ENCODE results near the gene ZFR2.

ZFR2 gene

GRCh38 chr19:3809881-3810707 lies 58.7 kb downstream of the ZFR2 start:
- H2BK15ac ChIP-seq (ENCODE audit: low read depth, poor library complexity, severe bottlenecking): no peak overlapping the region
- no peak overlapping the region for H3K4ac ChIP-seq (ENCODE audit: low read depth in 1 of 2, low read length in 2 of 2)
- WGBS: 84% methylated on average over 16 of the region's 26 CpGs

GRCh38 chr19:3808420-3809143 lies 60.3 kb downstream of the ZFR2 start:
- Histone ChIP-seq H3K9me3 (ENCODE audit: control insufficient read depth, low read length) (no peaks in the 10 kb centered on the region), H2AK5ac (ENCODE audit: low read length, severe bottlenecking) (no peak overlapping the region), H3K23ac (ENCODE audit: low read length in 2 of 2) (no peak overlapping the region), H3K79me1 (replicated peaks; ENCODE audit: low read length, poor library complexity, severe bottlenecking) (no peaks in the 10 kb centered on the region), H2BK120ac (ENCODE audit: low read depth, low read length) (no peak overlapping the region), H3K36me3 (ENCODE audit: control insufficient read depth in 1 of 2, insufficient read depth in 2 of 2, low read depth in 1 of 2, low read length in 2 of 2) (peaks cover 0 to 4% of the 10 kb centered on the region in 2 experiments), H3K27me3 (ENCODE audit: control insufficient read depth in 1 of 2, insufficient read depth in 1 of 2, low read length in 2 of 2) (peaks cover 2 to 32% of the 10 kb centered on the region in 2 experiments), H2BK12ac (ENCODE audit: low read length in 2 of 2) (no peak overlapping the region), H3K27ac (ENCODE audit: low read length, poor library complexity, severe bottlenecking) (no peak overlapping the region), H3K9ac (ENCODE audit: low read length) (no peak overlapping the region), H2BK5ac (ENCODE audit: low read depth, low read length, poor library complexity, severe bottlenecking) (no peak overlapping the region), H2AFZ (ENCODE audit: low read depth, low read length) (no peak overlapping the region), H3K4me3 (ENCODE audit: insufficient read depth in 1 of 2, low read depth in 1 of 2, low read length in 2 of 2) (no peak overlapping the region), H3K14ac (ENCODE audit: low read length in 2 of 2) (no peak overlapping the region), H3K4ac (ENCODE audit: low read depth in 1 of 2, low read length in 2 of 2) (no peak overlapping the region), H2BK15ac (ENCODE audit: low read depth, poor library complexity, severe bottlenecking) (no peak overlapping the region), H3K4me1 (ENCODE audit: control insufficient read depth, insufficient read depth, low read depth, low read length) (peaks cover 4% of the 10 kb centered on the region), H3K18ac (ENCODE audit: low read depth in 1 of 2, low read length in 2 of 2) (no peak overlapping the region), H3K4me2 (ENCODE audit: low read length, poor library complexity, severe bottlenecking) (no peak overlapping the region), H4K8ac (ENCODE audit: low read length) (no peak overlapping the region), H4K91ac (ENCODE audit: low read length) (no peak overlapping the region)
- WGBS: 91% methylated on average over 33 of the region's 33 CpGs
- no peak for DNase-seq

More at GRCh38 chr19:3809881-3810707, 58.7 kb downstream of the ZFR2 start:
- H2BK5ac ChIP-seq (ENCODE audit: low read depth, low read length, poor library complexity, severe bottlenecking): no peak overlapping the region
- no peaks in the 10 kb centered on the region for H3K79me1 ChIP-seq (replicated peaks; ENCODE audit: low read length, poor library complexity, severe bottlenecking)
- no peak overlapping the region for H3K27ac ChIP-seq (ENCODE audit: low read length, poor library complexity, severe bottlenecking)
- no peak overlapping the region for H3K4me2 ChIP-seq (ENCODE audit: low read length, poor library complexity, severe bottlenecking)
- no peak overlapping the region for H2BK120ac ChIP-seq (ENCODE audit: low read depth, low read length)
- no peak overlapping the region for H3K4me3 ChIP-seq (ENCODE audit: insufficient read depth in 1 of 2, low read depth in 1 of 2, low read length in 2 of 2)
- peaks cover 0 to 27% of the 10 kb centered on the region in 2 experiments for H3K27me3 ChIP-seq (ENCODE audit: control insufficient read depth in 1 of 2, insufficient read depth in 1 of 2, low read length in 2 of 2)
- H2AFZ ChIP-seq (ENCODE audit: low read depth, low read length): no peak overlapping the region
- no peaks in the 10 kb centered on the region for H3K9me3 ChIP-seq (ENCODE audit: control insufficient read depth, low read length)
- no peak overlapping the region for H3K18ac ChIP-seq (ENCODE audit: low read depth in 1 of 2, low read length in 2 of 2)
- H3K4me1 ChIP-seq (ENCODE audit: control insufficient read depth, insufficient read depth, low read depth, low read length): peaks cover 4% of the 10 kb centered on the region
- no peak overlapping the region for H2BK12ac ChIP-seq (ENCODE audit: low read length in 2 of 2)
- peaks cover 0 to 4% of the 10 kb centered on the region in 2 experiments for H3K36me3 ChIP-seq (ENCODE audit: control insufficient read depth in 1 of 2, insufficient read depth in 2 of 2, low read depth in 1 of 2, low read length in 2 of 2)
- no peak overlapping the region for H4K91ac ChIP-seq (ENCODE audit: low read length)
- H4K8ac ChIP-seq (ENCODE audit: low read length): no peak overlapping the region
- H3K23ac ChIP-seq (ENCODE audit: low read length in 2 of 2): no peak overlapping the region
- no peak overlapping the region for H3K14ac ChIP-seq (ENCODE audit: low read length in 2 of 2)
- no peak for DNase-seq
- no peak overlapping the region for H2AK5ac ChIP-seq (ENCODE audit: low read length, severe bottlenecking)
- no peak overlapping the region for H3K9ac ChIP-seq (ENCODE audit: low read length)

GRCh38 chr19:3807574-3808354 lies 61.1 kb downstream of the ZFR2 start:
- Histone ChIP-seq H3K9me3 (ENCODE audit: control insufficient read depth, low read length) (no peaks in the 10 kb centered on the region), H2AK5ac (ENCODE audit: low read length, severe bottlenecking) (no peak overlapping the region), H3K27ac (ENCODE audit: low read length, poor library complexity, severe bottlenecking) (no peak overlapping the region), H4K8ac (ENCODE audit: low read length) (no peak overlapping the region), H3K79me1 (replicated peaks; ENCODE audit: low read length, poor library complexity, severe bottlenecking) (no peaks in the 10 kb centered on the region), H2BK15ac (ENCODE audit: low read depth, poor library complexity, severe bottlenecking) (no peak overlapping the region), H4K91ac (ENCODE audit: low read length) (peak overlapping the region; percentile 40), H3K14ac (ENCODE audit: low read length in 2 of 2) (peak overlapping the region in 1 of 2 experiments; percentile 50), H2BK120ac (ENCODE audit: low read depth, low read length) (no peak overlapping the region), H3K4me3 (ENCODE audit: insufficient read depth in 1 of 2, low read depth in 1 of 2, low read length in 2 of 2) (no peak overlapping the region), H3K27me3 (ENCODE audit: control insufficient read depth in 1 of 2, insufficient read depth in 1 of 2, low read length in 2 of 2) (peaks cover 10 to 34% of the 10 kb centered on the region in 2 experiments), H3K4me1 (ENCODE audit: control insufficient read depth, insufficient read depth, low read depth, low read length) (peaks cover 4% of the 10 kb centered on the region), H2AFZ (ENCODE audit: low read depth, low read length) (no peak overlapping the region), H2BK5ac (ENCODE audit: low read depth, low read length, poor library complexity, severe bottlenecking) (no peak overlapping the region), H3K23ac (ENCODE audit: low read length in 2 of 2) (no peak overlapping the region), H3K4ac (ENCODE audit: low read depth in 1 of 2, low read length in 2 of 2) (no peak overlapping the region), H2BK12ac (ENCODE audit: low read length in 2 of 2) (no peak overlapping the region), H3K4me2 (ENCODE audit: low read length, poor library complexity, severe bottlenecking) (no peak overlapping the region), H3K9ac (ENCODE audit: low read length) (no peak overlapping the region), H3K36me3 (ENCODE audit: control insufficient read depth in 1 of 2, insufficient read depth in 2 of 2, low read depth in 1 of 2, low read length in 2 of 2) (peaks cover 0 to 4% of the 10 kb centered on the region in 2 experiments), H3K18ac (ENCODE audit: low read depth in 1 of 2, low read length in 2 of 2) (no peak overlapping the region)
- WGBS: 94% methylated on average over 35 of the region's 35 CpGs
- DNase-seq: no peak

- no peak overlapping the region for H2BK5ac ChIP-seq (ENCODE audit: low read depth, low read length, poor library complexity, severe bottlenecking)
- H3K23ac ChIP-seq (ENCODE audit: low read length in 2 of 2): no peak overlapping the region
- H4K91ac ChIP-seq (ENCODE audit: low read length): no peak overlapping the region
- H2BK15ac ChIP-seq (ENCODE audit: low read depth, poor library complexity, severe bottlenecking): no peak overlapping the region
- no peak overlapping the region for H4K8ac ChIP-seq (ENCODE audit: low read length)
- H3K4me2 ChIP-seq (ENCODE audit: low read length, poor library complexity, severe bottlenecking): no peak overlapping the region
- no peaks in the 10 kb centered on the region for H3K9me3 ChIP-seq (ENCODE audit: control insufficient read depth, low read length)
- no peak overlapping the region for H3K27ac ChIP-seq (ENCODE audit: low read length, poor library complexity, severe bottlenecking)
- 88% methylated on average over 19 of the region's 19 CpGs for WGBS
- no peak overlapping the region for H2AK5ac ChIP-seq (ENCODE audit: low read length, severe bottlenecking)
- no peak for DNase-seq
- H3K4me1 ChIP-seq (ENCODE audit: control insufficient read depth, insufficient read depth, low read depth, low read length): peaks cover 4% of the 10 kb centered on the region
- H3K9ac ChIP-seq (ENCODE audit: low read length): no peak overlapping the region
- peaks cover 0 to 4% of the 10 kb centered on the region in 2 experiments for H3K36me3 ChIP-seq (ENCODE audit: control insufficient read depth in 1 of 2, insufficient read depth in 2 of 2, low read depth in 1 of 2, low read length in 2 of 2)
- H2BK12ac ChIP-seq (ENCODE audit: low read length in 2 of 2): no peak overlapping the region
- H3K14ac ChIP-seq (ENCODE audit: low read length in 2 of 2): no peak overlapping the region
- H3K4ac ChIP-seq (ENCODE audit: low read depth in 1 of 2, low read length in 2 of 2): no peak overlapping the region
- H2AFZ ChIP-seq (ENCODE audit: low read depth, low read length): no peak overlapping the region
- H3K18ac ChIP-seq (ENCODE audit: low read depth in 1 of 2, low read length in 2 of 2): no peak overlapping the region
- peaks cover 16 to 38% of the 10 kb centered on the region in 2 experiments for H3K27me3 ChIP-seq (ENCODE audit: control insufficient read depth in 1 of 2, insufficient read depth in 1 of 2, low read length in 2 of 2)
- no peak overlapping the region for H2BK120ac ChIP-seq (ENCODE audit: low read depth, low read length)
- H3K4me3 ChIP-seq (ENCODE audit: insufficient read depth in 1 of 2, low read depth in 1 of 2, low read length in 2 of 2): no peak overlapping the region
- no peaks in the 10 kb centered on the region for H3K79me1 ChIP-seq (replicated peaks; ENCODE audit: low read length, poor library complexity, severe bottlenecking)
These were observed 61.7 kb downstream of the ZFR2 start for GRCh38 chr19:3807131-3807480.

Data from mesenchymal stem cell (in vitro differentiated cells and primary cell).